Measurements from ENCODE around the gene ARL10.

ARL10 gene

DNA sequence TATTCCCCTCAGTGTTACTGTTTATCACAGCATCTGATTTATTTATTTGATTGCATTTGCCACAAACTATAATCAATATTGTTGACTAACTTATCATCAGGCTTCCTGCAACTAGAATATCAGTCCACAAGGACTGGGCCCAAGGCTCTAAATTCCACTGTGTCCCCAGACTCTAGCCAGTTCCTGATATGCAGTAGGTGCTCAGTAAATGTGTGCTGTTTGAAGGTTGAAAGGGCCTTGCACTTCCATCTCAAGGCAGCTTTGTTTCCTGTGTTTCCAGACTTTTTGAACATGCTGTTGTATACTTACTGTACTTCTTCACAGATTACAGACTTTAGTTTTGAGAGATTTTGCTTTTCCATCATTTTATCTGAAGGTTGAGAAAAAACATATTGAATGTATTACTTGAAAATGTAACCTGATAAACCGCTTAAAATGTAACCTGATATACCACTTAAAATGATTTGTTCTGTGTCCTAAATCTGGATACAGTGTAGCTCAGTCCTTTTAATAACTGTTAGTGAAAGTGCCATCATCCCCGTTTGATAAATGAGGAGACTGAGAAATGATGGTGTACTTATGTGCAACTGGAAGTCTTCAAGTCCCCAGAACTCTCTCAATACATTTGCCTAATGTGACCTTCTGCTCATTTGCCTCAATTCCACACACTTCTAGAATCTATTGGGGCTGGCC is 22.4 kb upstream of the ARL10 start:
- H3K4me3 ChIP-seq (ENCODE audit: low read depth in 1 of 2, low read length in 2 of 2): no peak overlapping the region
- no peaks in the 10 kb centered on the region for H3K9me3 ChIP-seq (ENCODE audit: control insufficient read depth in 1 of 2, low read length in 2 of 2)
- H3K4me1 ChIP-seq (ENCODE audit: control insufficient read depth in 1 of 2, insufficient read depth in 2 of 2, low read length in 2 of 2): no peaks in the 10 kb centered on the region
- no peak overlapping the region for H3K27ac ChIP-seq (ENCODE audit: low read length)
- H3K27me3 ChIP-seq (ENCODE audit: low read depth, low read length): no peaks in the 10 kb centered on the region
- peaks cover 30 to 56% of the 10 kb centered on the region in 2 donors for H3K36me3 ChIP-seq (ENCODE audit: control insufficient read depth in 1 of 2, insufficient read depth in 2 of 2, low read length in 2 of 2)

DNA sequence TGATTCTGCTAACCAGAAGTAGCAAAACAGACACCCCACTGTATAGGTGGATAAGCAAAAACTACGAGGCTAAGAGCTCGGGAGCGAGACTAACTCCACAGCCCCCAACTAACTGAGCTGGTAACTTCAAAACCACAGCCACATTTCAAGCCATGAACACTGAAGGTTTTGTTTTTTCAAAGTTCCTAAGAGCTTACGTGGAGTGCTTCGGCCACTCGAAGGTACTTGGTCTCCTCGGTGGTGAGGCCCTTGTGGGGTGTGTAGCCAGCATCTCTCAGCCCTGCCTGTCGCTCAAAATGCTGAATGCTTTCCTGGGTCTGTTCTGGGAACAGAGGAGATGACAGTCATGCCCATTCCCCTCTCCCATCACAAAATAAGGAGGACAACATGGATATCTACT is 14.9 kb upstream of the ARL10 start:
- H3K4me1 ChIP-seq (ENCODE audit: control insufficient read depth in 1 of 2, insufficient read depth in 2 of 2, low read length in 2 of 2): no peaks in the 10 kb centered on the region
- peaks cover 70 to 92% of the 10 kb centered on the region in 2 donors for H3K36me3 ChIP-seq (ENCODE audit: control insufficient read depth in 1 of 2, insufficient read depth in 2 of 2, low read length in 2 of 2)

DNA sequence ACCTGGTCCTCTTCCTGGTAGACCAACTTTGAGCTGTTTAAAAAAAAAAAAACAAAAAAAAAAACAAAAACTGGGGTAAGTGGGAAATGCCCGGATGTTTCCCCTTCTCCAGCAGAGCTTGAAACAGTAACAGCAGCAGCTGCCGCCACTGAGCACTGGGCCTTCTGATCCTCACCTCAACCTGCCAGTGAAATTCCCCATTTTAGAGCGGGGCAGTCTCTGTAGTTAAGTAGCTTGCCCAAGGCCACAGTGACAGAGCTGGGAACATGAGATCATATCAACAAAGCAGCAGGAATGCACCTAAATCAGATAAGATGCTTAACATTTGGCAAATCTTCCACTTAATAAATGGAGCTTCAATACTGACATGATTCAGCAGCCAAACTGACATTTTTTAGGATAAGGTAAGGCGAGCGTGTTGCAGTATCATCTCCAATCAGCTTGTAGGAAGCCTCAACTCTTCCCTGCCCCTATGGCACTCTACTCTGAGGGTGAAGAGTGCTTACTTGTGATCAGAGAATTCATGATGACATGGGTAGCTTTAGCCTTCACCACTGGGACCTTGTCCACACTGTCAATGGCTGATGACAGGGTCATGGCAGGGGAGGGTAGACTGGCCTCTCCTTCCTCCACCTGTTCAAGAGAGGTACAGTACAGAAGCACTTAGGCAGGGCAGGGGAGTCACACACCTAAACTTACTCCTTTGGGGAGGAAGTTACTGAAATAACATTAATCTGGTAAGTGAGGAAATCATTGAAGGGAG is 13.0 kb upstream of the ARL10 start:
- Histone ChIP-seq H3K27ac (ENCODE audit: low read length) (no peak overlapping the region), H3K4me3 (ENCODE audit: low read depth in 1 of 2, low read length in 2 of 2) (no peak overlapping the region), H3K36me3 (ENCODE audit: control insufficient read depth in 1 of 2, insufficient read depth in 2 of 2, low read length in 2 of 2) (peaks cover 64 to 80% of the 10 kb centered on the region in 2 donors), H3K4me1 (ENCODE audit: control insufficient read depth in 1 of 2, insufficient read depth in 2 of 2, low read length in 2 of 2) (no peaks in the 10 kb centered on the region), H3K27me3 (ENCODE audit: low read depth, low read length) (no peaks in the 10 kb centered on the region), H3K9me3 (ENCODE audit: control insufficient read depth in 1 of 2, low read length in 2 of 2) (no peaks in the 10 kb centered on the region)

More for the DNA sequence above, 14.9 kb upstream of the ARL10 start:
- H3K9me3 ChIP-seq (ENCODE audit: control insufficient read depth in 1 of 2, low read length in 2 of 2): no peaks in the 10 kb centered on the region
- H3K27me3 ChIP-seq (ENCODE audit: low read depth, low read length): no peaks in the 10 kb centered on the region
- H3K27ac ChIP-seq (ENCODE audit: low read length): no peak overlapping the region
- H3K4me3 ChIP-seq (ENCODE audit: low read depth in 1 of 2, low read length in 2 of 2): no peak overlapping the region

DNA sequence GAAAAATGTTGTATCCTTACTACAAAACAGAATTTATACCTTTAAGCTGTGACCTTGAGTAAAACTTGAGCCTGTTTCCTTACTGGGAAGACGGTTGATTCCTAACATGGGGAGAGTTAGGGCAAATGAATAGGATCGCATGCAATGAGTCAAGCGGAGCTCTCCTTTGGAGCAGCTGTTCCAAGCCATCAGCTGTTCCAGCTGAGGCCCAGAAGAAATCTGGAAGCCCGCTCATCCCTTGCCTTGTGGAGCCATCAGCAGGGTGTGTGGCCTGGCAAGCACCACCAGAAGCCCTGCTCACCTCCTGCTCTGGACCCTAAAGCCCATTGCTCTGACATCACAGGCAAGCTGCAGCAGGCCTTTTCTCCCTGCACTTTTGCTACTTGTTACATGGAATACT is 11.8 kb upstream of the ARL10 start:
- no peak overlapping the region for H3K27ac ChIP-seq (ENCODE audit: low read length)
- H3K27me3 ChIP-seq (ENCODE audit: low read depth, low read length): no peaks in the 10 kb centered on the region
- H3K4me1 ChIP-seq (ENCODE audit: control insufficient read depth in 1 of 2, insufficient read depth in 2 of 2, low read length in 2 of 2): no peaks in the 10 kb centered on the region
- no peaks in the 10 kb centered on the region for H3K9me3 ChIP-seq (ENCODE audit: control insufficient read depth in 1 of 2, low read length in 2 of 2)
- H3K4me3 ChIP-seq (ENCODE audit: low read depth in 1 of 2, low read length in 2 of 2): no peak overlapping the region
- H3K36me3 ChIP-seq (ENCODE audit: control insufficient read depth in 1 of 2, insufficient read depth in 2 of 2, low read length in 2 of 2): peaks cover 56 to 68% of the 10 kb centered on the region in 2 donors

DNA sequence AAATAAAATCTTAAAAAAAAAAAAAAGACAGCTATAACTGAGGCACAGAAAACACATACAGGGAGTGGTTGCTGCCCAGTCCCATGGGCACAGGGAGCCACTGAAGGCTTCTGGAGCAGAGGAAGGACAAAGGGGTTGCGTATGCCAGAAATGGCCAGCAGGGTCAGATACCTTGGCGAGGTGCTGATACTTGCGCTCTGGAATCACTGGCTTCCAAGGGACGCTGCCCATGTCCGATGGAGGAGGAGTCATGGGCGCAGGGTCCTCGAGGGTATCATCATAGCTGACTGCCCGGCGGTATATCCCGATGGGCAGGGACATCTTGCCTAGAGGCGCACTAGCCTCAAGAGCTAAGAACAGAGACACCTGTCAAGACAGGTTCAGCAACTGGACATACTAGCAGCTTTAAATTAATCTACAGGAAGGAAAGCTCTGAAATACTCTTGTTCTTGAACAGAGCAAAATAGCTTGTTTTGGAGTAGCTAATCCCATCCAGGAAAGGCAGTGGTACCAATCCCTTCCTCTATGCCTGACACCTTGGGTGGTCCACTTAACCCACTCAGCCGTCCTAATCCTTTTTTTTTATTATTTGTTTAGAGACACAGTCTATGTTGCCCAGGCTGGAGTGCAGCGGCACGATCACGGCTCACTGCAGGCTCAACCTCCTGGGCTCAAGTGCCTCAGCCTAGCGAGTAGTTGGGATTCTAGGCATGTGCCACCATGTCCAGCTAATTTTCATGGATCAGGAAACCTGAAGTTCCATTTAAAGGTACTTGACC is 9.7 kb upstream of the ARL10 start:
- no peak overlapping the region for H3K27ac ChIP-seq (ENCODE audit: low read length)
- no peak overlapping the region for H3K4me3 ChIP-seq (ENCODE audit: low read depth in 1 of 2, low read length in 2 of 2)
- H3K27me3 ChIP-seq (ENCODE audit: low read depth, low read length): no peaks in the 10 kb centered on the region
- H3K36me3 ChIP-seq (ENCODE audit: control insufficient read depth in 1 of 2, insufficient read depth in 2 of 2, low read length in 2 of 2): peaks cover 41 to 47% of the 10 kb centered on the region in 2 donors
- peaks cover 0 to 9% of the 10 kb centered on the region in 2 donors for H3K4me1 ChIP-seq (ENCODE audit: control insufficient read depth in 1 of 2, insufficient read depth in 2 of 2, low read length in 2 of 2)
- no peaks in the 10 kb centered on the region for H3K9me3 ChIP-seq (ENCODE audit: control insufficient read depth in 1 of 2, low read length in 2 of 2)

DNA sequence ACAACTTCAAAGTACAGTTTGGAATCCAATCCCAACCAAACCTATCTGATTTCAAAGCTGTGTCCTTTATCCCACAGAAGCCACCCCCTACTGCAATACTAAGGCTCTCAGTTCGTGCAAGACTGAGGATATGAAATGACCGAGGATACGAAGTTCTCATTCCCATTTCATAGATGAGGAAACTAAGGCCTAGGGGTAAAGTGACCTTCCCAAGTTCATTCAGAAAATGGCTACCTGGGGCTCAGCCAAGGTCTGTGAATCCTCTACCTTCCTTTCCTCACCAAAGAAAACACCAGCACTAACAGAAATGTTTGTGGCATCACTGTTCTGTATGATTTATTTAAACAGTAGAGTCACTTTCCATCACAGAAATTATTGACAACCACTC is 9.1 kb upstream of the ARL10 start:
- Histone ChIP-seq H3K4me1 (ENCODE audit: control insufficient read depth in 1 of 2, insufficient read depth in 2 of 2, low read length in 2 of 2) (peaks cover 0 to 9% of the 10 kb centered on the region in 2 donors), H3K36me3 (ENCODE audit: control insufficient read depth in 1 of 2, insufficient read depth in 2 of 2, low read length in 2 of 2) (peaks cover 38 to 42% of the 10 kb centered on the region in 2 donors), H3K27me3 (ENCODE audit: low read depth, low read length) (no peaks in the 10 kb centered on the region), H3K9me3 (ENCODE audit: control insufficient read depth in 1 of 2, low read length in 2 of 2) (no peaks in the 10 kb centered on the region), H3K4me3 (ENCODE audit: low read depth in 1 of 2, low read length in 2 of 2) (no peak overlapping the region), H3K27ac (ENCODE audit: low read length) (no peak overlapping the region)

DNA sequence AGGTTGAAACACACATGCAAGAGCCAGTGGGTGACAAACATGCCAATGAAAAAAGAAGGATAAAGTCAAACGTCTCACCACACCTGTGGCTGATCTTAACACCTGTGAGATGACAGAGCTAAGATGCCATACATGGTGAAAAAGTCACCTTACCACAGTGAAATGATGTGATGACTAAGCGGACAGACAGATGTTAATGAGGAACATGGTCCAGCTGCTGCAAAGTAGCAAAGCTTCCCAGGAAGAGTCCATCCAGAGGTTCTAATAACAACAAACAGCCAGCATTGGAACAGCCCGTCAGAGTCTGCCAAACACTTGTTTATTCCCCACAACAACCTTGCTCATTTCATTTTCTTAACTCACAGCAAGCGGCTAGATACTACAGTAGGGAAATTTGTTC is 5.6 kb upstream of the ARL10 start:
- Histone ChIP-seq H3K4me3 (ENCODE audit: low read depth in 1 of 2, low read length in 2 of 2) (no peak overlapping the region), H3K27me3 (ENCODE audit: low read depth, low read length) (no peaks in the 10 kb centered on the region), H3K36me3 (ENCODE audit: control insufficient read depth in 1 of 2, insufficient read depth in 2 of 2, low read length in 2 of 2) (peaks cover 10 to 16% of the 10 kb centered on the region in 2 donors), H3K27ac (ENCODE audit: low read length) (no peak overlapping the region), H3K4me1 (ENCODE audit: control insufficient read depth in 1 of 2, insufficient read depth in 2 of 2, low read length in 2 of 2) (peaks cover 0 to 16% of the 10 kb centered on the region in 2 donors), H3K9me3 (ENCODE audit: control insufficient read depth in 1 of 2, low read length in 2 of 2) (no peaks in the 10 kb centered on the region)

DNA sequence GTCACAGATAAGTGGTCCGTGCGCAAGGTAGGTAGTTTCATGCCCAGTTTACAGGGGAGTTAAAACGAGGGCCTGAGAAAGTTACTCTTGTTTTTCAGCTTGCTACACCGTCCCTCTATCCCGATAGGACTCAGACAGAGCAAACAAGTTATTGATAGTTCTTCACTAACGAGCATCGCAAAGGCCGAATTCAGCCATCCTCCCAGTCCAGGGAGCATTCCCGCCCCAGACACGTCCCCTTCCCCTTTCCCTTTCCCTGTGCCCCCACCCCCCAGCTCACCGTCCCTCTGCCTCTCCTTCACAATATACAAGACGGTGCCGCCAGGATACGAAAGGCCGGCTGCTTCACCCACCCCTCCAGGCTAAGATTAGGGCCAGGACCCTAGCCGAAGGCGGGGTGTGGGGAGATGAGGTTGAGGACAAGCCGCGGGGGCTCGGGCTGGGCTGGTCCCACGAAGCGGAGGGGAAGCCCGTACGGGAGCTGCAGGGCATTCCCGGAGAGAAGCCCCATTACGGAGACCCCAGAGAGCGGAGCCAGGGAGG is 4.3 kb upstream of the ARL10 start:
- peaks cover 0 to 16% of the 10 kb centered on the region in 2 donors for H3K4me1 ChIP-seq (ENCODE audit: control insufficient read depth in 1 of 2, insufficient read depth in 2 of 2, low read length in 2 of 2)
- no peaks in the 10 kb centered on the region for H3K9me3 ChIP-seq (ENCODE audit: control insufficient read depth in 1 of 2, low read length in 2 of 2)
- no peaks in the 10 kb centered on the region for H3K27me3 ChIP-seq (ENCODE audit: low read depth, low read length)
- peak overlapping the region; percentile 62 for H3K27ac ChIP-seq (ENCODE audit: low read length)
- peaks cover 6 to 12% of the 10 kb centered on the region in 2 donors for H3K36me3 ChIP-seq (ENCODE audit: control insufficient read depth in 1 of 2, insufficient read depth in 2 of 2, low read length in 2 of 2)
- H3K4me3 ChIP-seq (ENCODE audit: low read depth in 1 of 2, low read length in 2 of 2): peak overlapping the region; percentile 89 to 99

DNA sequence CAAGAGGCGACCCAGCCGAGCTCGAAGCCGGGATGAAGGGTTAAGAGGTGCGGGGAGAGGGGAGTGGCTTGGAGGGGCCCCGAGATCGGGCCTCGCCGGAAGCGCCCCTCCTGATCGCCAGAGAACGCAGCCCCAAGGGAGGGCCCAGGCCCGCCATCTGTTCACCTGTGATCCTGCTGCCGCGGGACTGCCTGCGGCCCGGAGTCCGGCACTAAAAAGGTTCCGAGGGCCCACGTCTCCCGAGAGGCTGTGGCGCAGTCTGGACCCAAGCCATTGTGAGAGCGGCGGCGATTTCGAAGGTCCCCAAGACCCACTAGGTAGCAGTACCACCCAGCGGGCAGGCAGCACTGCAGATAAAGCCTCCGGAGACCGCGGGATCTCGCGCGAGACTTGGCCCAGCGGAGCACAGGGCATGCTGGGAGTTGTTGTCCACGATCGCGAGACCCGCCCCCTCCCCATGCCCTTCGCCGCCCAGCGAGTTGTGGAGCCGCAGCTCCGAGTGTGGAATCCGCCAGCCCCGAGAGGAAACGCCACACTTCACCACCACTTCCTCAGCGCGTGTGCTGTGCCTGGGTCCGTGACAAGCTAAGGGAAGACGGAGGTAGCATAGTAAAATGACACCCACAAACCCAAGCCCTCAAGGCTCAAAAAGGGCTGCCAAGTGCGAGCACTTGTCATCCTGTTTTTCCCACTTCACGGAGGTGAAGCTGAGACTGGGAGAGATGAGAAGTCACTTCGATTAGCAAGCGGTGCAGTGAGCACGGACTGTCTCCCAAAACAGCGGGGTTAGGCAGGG is 3.7 kb upstream of the ARL10 start, which contains the start of gene KIAA1191:
Gene KIAA1191 (minus strand): TSS at position 328 of the 796 bp plus-strand sequence. CDS start 2,256 bp downstream, outside the sequence.
- Histone ChIP-seq H3K4me1 (ENCODE audit: control insufficient read depth in 1 of 2, insufficient read depth in 2 of 2, low read length in 2 of 2) (peaks cover 0 to 22% of the 10 kb centered on the region in 2 donors), H3K4me3 (ENCODE audit: low read depth in 1 of 2, low read length in 2 of 2) (peak within 1 kb of the TSS; percentile 89 to 99), H3K36me3 (ENCODE audit: control insufficient read depth in 1 of 2, insufficient read depth in 2 of 2, low read length in 2 of 2) (peaks cover 6 to 7% of the 10 kb centered on the region in 2 donors), H3K9me3 (ENCODE audit: control insufficient read depth in 1 of 2, low read length in 2 of 2) (no peaks in the 10 kb centered on the region), H3K27ac (ENCODE audit: low read length) (peak within 1 kb of the TSS; percentile 62), H3K27me3 (ENCODE audit: low read depth, low read length) (no peaks in the 10 kb centered on the region)

DNA sequence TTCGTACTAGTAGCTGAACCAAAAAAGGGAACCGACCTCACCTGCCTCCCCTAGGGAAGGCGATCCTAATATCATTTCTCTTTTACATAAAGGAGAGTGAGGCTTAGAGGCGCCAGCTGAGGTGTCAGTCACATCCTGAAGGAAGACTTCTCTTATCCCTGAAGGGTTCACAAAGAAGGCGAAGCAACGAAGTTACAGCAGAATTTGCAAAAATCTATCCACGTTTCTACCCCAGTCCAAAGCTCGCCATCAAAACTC is 3.1 kb upstream of the ARL10 start:
- Histone ChIP-seq H3K36me3 (ENCODE audit: control insufficient read depth in 1 of 2, insufficient read depth in 2 of 2, low read length in 2 of 2) (peaks cover 1 to 4% of the 10 kb centered on the region in 2 donors), H3K4me1 (ENCODE audit: control insufficient read depth in 1 of 2, insufficient read depth in 2 of 2, low read length in 2 of 2) (peaks cover 0 to 23% of the 10 kb centered on the region in 2 donors), H3K9me3 (ENCODE audit: control insufficient read depth in 1 of 2, low read length in 2 of 2) (no peaks in the 10 kb centered on the region), H3K27ac (ENCODE audit: low read length) (peak overlapping the region; percentile 43), H3K4me3 (ENCODE audit: low read depth in 1 of 2, low read length in 2 of 2) (peak overlapping the region; percentile 89 to 99), H3K27me3 (ENCODE audit: low read depth, low read length) (no peaks in the 10 kb centered on the region)
